ENCODE results near the gene ZIC5.

ZIC5 gene

GRCh38 chr13:99987154-99988019 is 15.8 kb upstream of the ZIC5 start:
- no peak for FAIRE-seq

GRCh38 chr13:99986741-99987140 is 15.2 kb upstream of the ZIC5 start:
- no peak for FAIRE-seq

- no peak for FAIRE-seq
Observed at GRCh38 chr13:99985886-99986527, 14.4 kb upstream of the ZIC5 start.

- FAIRE-seq = no peak
Observed at GRCh38 chr13:99985241-99985874, 13.8 kb upstream of the ZIC5 start.

GRCh38 chr13:99984461-99985240 is 13.1 kb upstream of the ZIC5 start:
- no peak for FAIRE-seq

- FAIRE-seq = no peak
Observed at GRCh38 chr13:99983499-99984401, 12.2 kb upstream of the ZIC5 start.

GRCh38 chr13:99982731-99983498 is 11.3 kb upstream of the ZIC5 start:
- FAIRE-seq = no peak

- no peak for FAIRE-seq
Observed at GRCh38 chr13:99982036-99982730, 10.6 kb upstream of the ZIC5 start.

GRCh38 chr13:99981735-99982035 is 10.1 kb upstream of the ZIC5 start, which contains the start of gene ZIC2:
Gene ZIC2 (plus strand): TSS chr13:99981784. CDS start chr13:99982065, 281 bp downstream.
- no peak for FAIRE-seq

- FAIRE-seq = no peak
Observed at GRCh38 chr13:99980824-99981734, 9.5 kb upstream of the ZIC5 start.

GRCh38 chr13:99980201-99980823 is 8.7 kb upstream of the ZIC5 start:
- FAIRE-seq = no peak

- no peak for FAIRE-seq
Observed at GRCh38 chr13:99979453-99980200, 8.1 kb upstream of the ZIC5 start.

- FAIRE-seq = no peak
Observed at GRCh38 chr13:99978799-99979452, 7.4 kb upstream of the ZIC5 start.

GRCh38 chr13:99977912-99978798 is 6.6 kb upstream of the ZIC5 start:
- no peak for FAIRE-seq

GRCh38 chr13:99977334-99977911 is 5.9 kb upstream of the ZIC5 start:
- FAIRE-seq = no peak

- no peak for FAIRE-seq
Observed at GRCh38 chr13:99976575-99976974, 5.0 kb upstream of the ZIC5 start.
